PC-9 (cell line): Measurements from ENCODE around the gene IMMT. TPM values are rescaled to one million over a fixed set of nuclear protein-coding genes. Genes with fewer than 3 reads are reported as not detected.

ENCODE experiments used
- BruUV-seq: library from RNA; stranded (reverse); fragments of 400-500 nt; replicated peaks from 2 replicates; lab custom pipeline; 2021; lab: Mats Ljungman, UMichigan
- CTCF ChIA-PET: fragments of 300-600 bp; sonication (Branson Sonifier 250); formaldehyde crosslinking; loops from one replicate; lab custom pipeline; 2022; ENCODE audit warnings: antibody characterized with exemption; lab: Charles Lee
- POLR2A ChIA-PET: fragments of 300-600 bp; sonication (Branson Sonifier 250); formaldehyde crosslinking; loops from one replicate; lab custom pipeline; 2022; ENCODE audit warnings: antibody characterized with exemption; ENCODE audit not compliant: unreplicated experiment; lab: Charles Lee
- DNase-seq, 2 experiments: peaks; one replicate each; pipeline versions ENCODE4 v3.0.0 to v3.0.0-alpha.2; 2015 to 2022; ENCODE audit warnings: mixed read lengths in 1 of 2
- H2AFZ ChIP-seq: fragments of 200-600 bp; sonication (generic); 2 replicates; pipeline ENCODE4 v1.8.1; 2017; ENCODE audit warnings: antibody characterized with exemption
- H3F3A ChIP-seq: fragments of 200-600 bp; sonication (generic); 2 replicates; pipeline ENCODE4 v1.8.1; 2017; ENCODE audit warnings: antibody characterized with exemption, mild to moderate bottlenecking, low read depth; ENCODE audit not compliant: insufficient read depth
- H3K27ac ChIP-seq: fragments of 200-600 bp; sonication (generic); 2 replicates; pipeline ENCODE4 v1.6.1; 2016; ENCODE audit warnings: mixed run types
- H3K27me3 ChIP-seq: fragments of 200-600 bp; sonication (generic); 2 replicates; pipeline ENCODE4 v1.6.1; 2016; ENCODE audit warnings: low read depth, mixed run types; ENCODE audit not compliant: insufficient read depth
- H3K36me3 ChIP-seq: fragments of 200-600 bp; sonication (generic); 2 replicates; pipeline ENCODE4 v1.6.1; 2016; ENCODE audit warnings: low read depth, mixed run types
- H3K4me1 ChIP-seq: fragments of 200-600 bp; sonication (generic); replicated peaks from 2 replicates; pipeline ENCODE4 v1.6.1; 2016; ENCODE audit warnings: mixed run types; ENCODE audit not compliant: insufficient read depth
- H3K4me2 ChIP-seq: fragments of 200-600 bp; sonication (generic); 2 replicates; pipeline ENCODE4 v1.6.1; 2017; ENCODE audit warnings: mixed run types
- H3K4me3 ChIP-seq: fragments of 200-600 bp; sonication (generic); 2 replicates; pipeline ENCODE4 v1.6.1; 2016; ENCODE audit warnings: mixed run types
- H3K79me2 ChIP-seq: fragments of 200-600 bp; sonication (generic); 2 replicates; pipeline ENCODE4 v1.6.1; 2017; ENCODE audit warnings: low read depth, mixed run types
- H3K9me2 ChIP-seq: fragments of 200-600 bp; sonication (generic); 2 replicates; pipeline ENCODE4 v1.8.1; 2017; ENCODE audit warnings: mild to moderate bottlenecking; ENCODE audit not compliant: insufficient read depth
- H3K9me3 ChIP-seq: fragments of 200-600 bp; sonication (generic); 2 replicates; pipeline ENCODE4 v1.8.1; 2016; ENCODE audit warnings: low read depth; ENCODE audit not compliant: insufficient read depth
- H4K20me1 ChIP-seq: fragments of 200-600 bp; sonication (generic); 2 replicates; pipeline ENCODE4 v1.8.1; 2017; ENCODE audit not compliant: insufficient read depth
- EZH2 ChIP-seq: fragments of 200-600 bp; sonication (generic); IDR thresholded peaks from 2 replicates; pipeline ENCODE4 v1.8.0; 2017; ENCODE audit warnings: antibody characterized with exemption, low read depth
- intact Hi-C: fragments of 100-400 bp; cut with micrococcal nuclease; formaldehyde crosslinking; loops from one replicate; pipeline ENCODE4 v1.10.0; 2022; ENCODE audit not compliant: unreplicated experiment
- total RNA-seq: library from RNA; stranded (reverse); gene quantifications from 2 replicates; pipeline ENCODE4 v1.2.3, GENCODE V29; 2021
- TF ChIP-seq, protein P1 (sequence below): fragments of 200-600 bp; sonication (generic); conservative IDR thresholded peaks from 2 replicates; pipeline ENCODE4 v1.6.1; 2017; ENCODE audit warnings: mixed run types, antibody characterized with exemption, mild to moderate bottlenecking, moderate library complexity

The IMMT gene
- total RNA-seq, 1 experiment from 2014 or later: 114 TPM

- ChIA-PET POLR2A (no interaction called here), CTCF (no interaction called here)
- Histone ChIP-seq H4K20me1 (no peaks in the 10 kb centered on the region; the same call in none of the 2 replicates), H3K27me3 (no peaks in the 10 kb centered on the region), H3K4me2 (no peak overlapping the region), H3F3A (peaks cover 54% of the 10 kb centered on the region), H3K27ac (no peak overlapping the region), H3K79me2 (no peaks in the 10 kb centered on the region), H3K9me3 (no peaks in the 10 kb centered on the region), H3K36me3 (peaks cover 43% of the 10 kb centered on the region), H3K4me3 (no peak overlapping the region), H2AFZ (no peak overlapping the region), H3K4me1 (no peaks in the 10 kb centered on the region), H3K9me2 (no peaks in the 10 kb centered on the region)
- intact Hi-C loops: no loop called here
- no peak for DNase-seq
- TF ChIP-seq, protein P1, sequence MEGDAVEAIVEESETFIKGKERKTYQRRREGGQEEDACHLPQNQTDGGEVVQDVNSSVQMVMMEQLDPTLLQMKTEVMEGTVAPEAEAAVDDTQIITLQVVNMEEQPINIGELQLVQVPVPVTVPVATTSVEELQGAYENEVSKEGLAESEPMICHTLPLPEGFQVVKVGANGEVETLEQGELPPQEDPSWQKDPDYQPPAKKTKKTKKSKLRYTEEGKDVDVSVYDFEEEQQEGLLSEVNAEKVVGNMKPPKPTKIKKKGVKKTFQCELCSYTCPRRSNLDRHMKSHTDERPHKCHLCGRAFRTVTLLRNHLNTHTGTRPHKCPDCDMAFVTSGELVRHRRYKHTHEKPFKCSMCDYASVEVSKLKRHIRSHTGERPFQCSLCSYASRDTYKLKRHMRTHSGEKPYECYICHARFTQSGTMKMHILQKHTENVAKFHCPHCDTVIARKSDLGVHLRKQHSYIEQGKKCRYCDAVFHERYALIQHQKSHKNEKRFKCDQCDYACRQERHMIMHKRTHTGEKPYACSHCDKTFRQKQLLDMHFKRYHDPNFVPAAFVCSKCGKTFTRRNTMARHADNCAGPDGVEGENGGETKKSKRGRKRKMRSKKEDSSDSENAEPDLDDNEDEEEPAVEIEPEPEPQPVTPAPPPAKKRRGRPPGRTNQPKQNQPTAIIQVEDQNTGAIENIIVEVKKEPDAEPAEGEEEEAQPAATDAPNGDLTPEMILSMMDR: no peak
- no peak for TF ChIP-seq EZH2
- TSS peak; percentile 22 for BruUV-seq
Measured at GRCh38 chr2:86143926-86144685, 51.2 kb downstream of the IMMT start.

DNA sequence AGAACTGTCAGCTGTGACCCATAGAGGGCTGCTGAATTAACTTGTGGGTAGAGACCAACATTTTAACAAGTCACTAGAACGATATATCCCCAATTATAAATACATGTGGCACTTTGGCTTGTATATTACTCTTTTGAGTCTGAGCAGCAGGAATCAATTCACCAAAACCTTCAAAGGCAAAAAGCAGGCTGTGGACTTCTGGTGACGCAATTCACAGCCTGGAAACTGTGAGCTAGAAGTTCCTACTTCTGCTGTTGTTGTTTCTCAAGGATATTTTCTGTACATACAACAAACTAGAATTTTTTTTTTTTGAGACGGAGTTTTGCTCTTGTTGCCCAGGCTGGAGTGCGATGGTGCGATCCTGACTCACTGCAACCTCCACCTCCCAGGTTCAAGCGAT is 52.0 kb downstream of the IMMT start:
- Histone ChIP-seq H3K9me2 (no peaks in the 10 kb centered on the region), H3K36me3 (peaks cover 40% of the 10 kb centered on the region), H3K4me2 (no peak overlapping the region), H3K27ac (no peak overlapping the region), H3K79me2 (no peaks in the 10 kb centered on the region), H3F3A (peaks cover 54% of the 10 kb centered on the region), H3K4me3 (no peak overlapping the region), H2AFZ (no peak overlapping the region), H3K27me3 (no peaks in the 10 kb centered on the region), H3K4me1 (no peaks in the 10 kb centered on the region), H4K20me1 (no peaks in the 10 kb centered on the region; the same call in 1 of the 2 replicates), H3K9me3 (no peaks in the 10 kb centered on the region)
- ChIA-PET POLR2A (no interaction called here), CTCF (no interaction called here)
- intact Hi-C loops: no loop called here
- TF ChIP-seq, protein P1: no peak
- TF ChIP-seq EZH2: no peak
- no TSS peak for BruUV-seq
- DNase-seq: no peak

GRCh38 chr2:86142436-86143257 is 52.6 kb downstream of the IMMT start:
- intact Hi-C loops: no loop called here
- CTCF ChIA-PET: no interaction called here
- TF ChIP-seq, protein P1: no peak
- no peak for TF ChIP-seq EZH2
- H4K20me1 ChIP-seq: no peaks in the 10 kb centered on the region
- H3K4me3 ChIP-seq: no peak overlapping the region
- no peaks in the 10 kb centered on the region for H3K79me2 ChIP-seq
- no peaks in the 10 kb centered on the region for H3K27me3 ChIP-seq
- H2AFZ ChIP-seq: no peak overlapping the region
- peaks cover 48% of the 10 kb centered on the region for H3F3A ChIP-seq
- no peaks in the 10 kb centered on the region for H3K9me3 ChIP-seq
- H3K27ac ChIP-seq: no peak overlapping the region
- peaks cover 35% of the 10 kb centered on the region for H3K36me3 ChIP-seq
- no peaks in the 10 kb centered on the region for H3K4me1 ChIP-seq
- H3K9me2 ChIP-seq: no peaks in the 10 kb centered on the region
- POLR2A ChIA-PET: no interaction called here
- DNase-seq: no peak
- no TSS peak for BruUV-seq
- no peak overlapping the region for H3K4me2 ChIP-seq
